22Rv1 (cell line): ENCODE data around the gene PODXL.

Experiments used
- H3K27ac ChIP-seq: fragments of 450-650 bp; 2 replicates; pipeline ENCODE4 v1.5.1; 2017
- ZFX ChIP-seq: fragments of 450-650 bp; IDR thresholded peaks from 2 replicates; pipeline ENCODE4 v1.6.1; 2017; ENCODE audit warnings: antibody characterized with exemption, borderline replicate concordance
- TF ChIP-seq, protein P1 (sequence below): fragments of 450-650 bp; IDR thresholded peaks from 2 replicates; pipeline ENCODE4 v1.5.1; 2017; ENCODE audit warnings: mild to moderate bottlenecking

Gene PODXL

DNA sequence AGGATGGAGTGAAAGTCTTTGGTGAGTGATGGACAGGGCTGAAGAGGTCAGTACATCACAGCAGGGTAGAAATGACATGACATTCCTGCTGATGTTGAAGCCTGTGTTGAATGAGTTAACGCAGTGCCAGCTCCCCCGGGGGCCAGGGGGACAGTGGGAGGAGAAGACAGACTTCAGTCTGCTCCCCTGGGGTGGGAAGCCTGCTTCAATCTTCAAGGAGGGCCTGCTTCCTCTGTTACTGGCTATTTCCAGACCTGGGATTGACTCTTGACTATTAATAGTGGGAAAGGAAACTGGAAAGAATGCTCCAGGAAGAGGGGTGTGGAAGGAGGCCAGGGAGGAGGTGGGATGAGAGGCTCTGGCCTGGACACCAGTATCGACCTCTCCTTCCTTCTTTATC, 27.2 kb downstream of the PODXL start:
- H3K27ac ChIP-seq: no peak overlapping the region
- TF ChIP-seq ZFX: no peak
- TF ChIP-seq, protein P1, sequence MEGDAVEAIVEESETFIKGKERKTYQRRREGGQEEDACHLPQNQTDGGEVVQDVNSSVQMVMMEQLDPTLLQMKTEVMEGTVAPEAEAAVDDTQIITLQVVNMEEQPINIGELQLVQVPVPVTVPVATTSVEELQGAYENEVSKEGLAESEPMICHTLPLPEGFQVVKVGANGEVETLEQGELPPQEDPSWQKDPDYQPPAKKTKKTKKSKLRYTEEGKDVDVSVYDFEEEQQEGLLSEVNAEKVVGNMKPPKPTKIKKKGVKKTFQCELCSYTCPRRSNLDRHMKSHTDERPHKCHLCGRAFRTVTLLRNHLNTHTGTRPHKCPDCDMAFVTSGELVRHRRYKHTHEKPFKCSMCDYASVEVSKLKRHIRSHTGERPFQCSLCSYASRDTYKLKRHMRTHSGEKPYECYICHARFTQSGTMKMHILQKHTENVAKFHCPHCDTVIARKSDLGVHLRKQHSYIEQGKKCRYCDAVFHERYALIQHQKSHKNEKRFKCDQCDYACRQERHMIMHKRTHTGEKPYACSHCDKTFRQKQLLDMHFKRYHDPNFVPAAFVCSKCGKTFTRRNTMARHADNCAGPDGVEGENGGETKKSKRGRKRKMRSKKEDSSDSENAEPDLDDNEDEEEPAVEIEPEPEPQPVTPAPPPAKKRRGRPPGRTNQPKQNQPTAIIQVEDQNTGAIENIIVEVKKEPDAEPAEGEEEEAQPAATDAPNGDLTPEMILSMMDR: no peak

DNA sequence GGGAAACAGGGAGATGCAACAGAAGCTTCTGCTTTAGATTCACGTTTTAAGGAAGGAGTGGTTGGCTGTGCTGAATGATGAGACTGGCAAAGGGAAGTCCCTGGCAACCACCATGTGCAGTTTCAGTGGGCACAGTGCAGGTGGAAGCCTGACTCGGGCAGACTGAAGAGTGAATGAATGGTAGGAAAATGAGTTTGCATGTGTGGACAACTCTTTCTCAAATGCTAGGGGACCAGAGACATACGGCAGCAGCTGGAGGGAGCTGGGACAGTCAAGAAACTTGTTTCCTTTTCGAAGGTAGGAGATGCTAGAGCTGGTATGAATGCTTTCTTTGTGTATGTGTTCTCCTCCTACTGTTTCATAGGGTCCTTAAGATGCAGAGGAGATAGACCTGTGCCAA, 29.0 kb downstream of the PODXL start:
- no peak for TF ChIP-seq ZFX
- TF ChIP-seq, protein P1: no peak
- no peak overlapping the region for H3K27ac ChIP-seq

GRCh38 chr7:131525820-131526219, 30.6 kb downstream of the PODXL start:
- no peak overlapping the region for H3K27ac ChIP-seq
- no peak for TF ChIP-seq ZFX
- TF ChIP-seq, protein P1: no peak

DNA sequence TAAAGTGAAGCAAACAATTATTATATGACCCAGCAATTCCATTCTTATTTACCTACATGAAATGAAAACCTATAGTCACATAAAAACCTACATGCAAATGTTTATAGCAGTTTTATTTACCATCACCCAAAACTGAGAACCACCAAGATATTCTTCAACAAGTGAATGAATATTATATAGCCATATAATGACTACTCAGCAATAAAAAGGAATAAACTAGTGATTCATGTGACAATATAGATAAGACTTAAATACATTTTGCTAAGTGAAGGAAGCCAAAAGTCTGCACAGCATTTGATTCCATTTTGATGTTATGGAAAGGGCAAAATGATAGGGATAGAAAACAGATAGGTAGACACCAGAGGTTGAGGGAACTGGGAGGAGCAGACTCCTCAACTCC, 31.7 kb downstream of the PODXL start:
- TF ChIP-seq, protein P1: no peak
- no peak for TF ChIP-seq ZFX

GRCh38 chr7:131524115-131524514, 32.3 kb downstream of the PODXL start:
- no peak overlapping the region for H3K27ac ChIP-seq
- TF ChIP-seq, protein P1: no peak
- no peak for TF ChIP-seq ZFX

More for the DNA sequence above, 31.7 kb downstream of the PODXL start:
- H3K27ac ChIP-seq: no peak overlapping the region

GRCh38 chr7:131522325-131522930, 34.0 kb downstream of the PODXL start:
- TF ChIP-seq, protein P1: no peak
- TF ChIP-seq ZFX: no peak
- no peak overlapping the region for H3K27ac ChIP-seq

DNA sequence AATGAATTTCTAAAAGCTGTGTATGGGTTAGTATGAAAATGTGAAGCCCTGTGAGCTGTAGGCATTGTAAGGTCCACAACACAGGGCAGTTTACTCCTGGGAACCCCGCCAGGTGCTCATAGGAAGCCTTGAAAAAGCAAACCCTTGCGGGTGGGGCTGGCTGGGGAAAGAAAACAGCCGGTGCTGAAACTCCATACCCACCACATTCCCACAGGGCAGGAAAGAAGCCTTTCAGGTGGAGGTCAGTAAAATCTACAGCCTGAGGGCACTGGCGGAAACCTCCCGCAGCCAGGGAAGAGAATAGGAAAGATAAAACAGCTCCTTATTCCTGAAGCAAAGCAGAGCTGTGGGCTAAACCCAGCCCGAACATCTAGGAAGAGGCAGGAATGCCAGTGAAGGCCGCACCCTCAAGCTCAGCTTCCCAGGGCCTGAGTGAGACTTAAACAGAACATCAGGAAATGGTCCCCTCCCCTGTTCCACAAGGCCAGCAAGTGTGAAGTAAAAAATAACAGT, 34.7 kb downstream of the PODXL start:
- H3K27ac ChIP-seq: no peak overlapping the region
- TF ChIP-seq, protein P1: no peak
- TF ChIP-seq ZFX: no peak
